ENCODE results near the gene HAO1.

DNA sequence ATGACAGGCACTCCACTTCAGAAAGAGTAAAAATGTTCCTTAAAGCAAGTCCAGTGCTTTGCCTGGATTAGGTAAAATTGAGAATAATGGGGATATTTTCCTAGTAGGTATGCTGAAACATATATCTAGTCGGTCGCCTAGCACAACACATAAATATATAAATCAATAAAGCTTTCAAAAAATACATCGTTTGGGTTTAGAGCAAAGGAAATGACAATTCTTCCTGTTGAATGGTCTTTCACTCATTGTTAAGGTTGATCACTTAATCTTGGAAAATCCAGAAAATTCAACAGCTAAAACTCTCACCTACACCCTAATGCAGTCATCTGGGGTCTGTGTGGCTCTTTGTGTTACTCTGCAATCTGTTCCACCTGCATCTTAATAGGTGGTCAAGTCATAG is 13.9 kb downstream of the HAO1 start:
- TF ChIP-seq, protein P1, sequence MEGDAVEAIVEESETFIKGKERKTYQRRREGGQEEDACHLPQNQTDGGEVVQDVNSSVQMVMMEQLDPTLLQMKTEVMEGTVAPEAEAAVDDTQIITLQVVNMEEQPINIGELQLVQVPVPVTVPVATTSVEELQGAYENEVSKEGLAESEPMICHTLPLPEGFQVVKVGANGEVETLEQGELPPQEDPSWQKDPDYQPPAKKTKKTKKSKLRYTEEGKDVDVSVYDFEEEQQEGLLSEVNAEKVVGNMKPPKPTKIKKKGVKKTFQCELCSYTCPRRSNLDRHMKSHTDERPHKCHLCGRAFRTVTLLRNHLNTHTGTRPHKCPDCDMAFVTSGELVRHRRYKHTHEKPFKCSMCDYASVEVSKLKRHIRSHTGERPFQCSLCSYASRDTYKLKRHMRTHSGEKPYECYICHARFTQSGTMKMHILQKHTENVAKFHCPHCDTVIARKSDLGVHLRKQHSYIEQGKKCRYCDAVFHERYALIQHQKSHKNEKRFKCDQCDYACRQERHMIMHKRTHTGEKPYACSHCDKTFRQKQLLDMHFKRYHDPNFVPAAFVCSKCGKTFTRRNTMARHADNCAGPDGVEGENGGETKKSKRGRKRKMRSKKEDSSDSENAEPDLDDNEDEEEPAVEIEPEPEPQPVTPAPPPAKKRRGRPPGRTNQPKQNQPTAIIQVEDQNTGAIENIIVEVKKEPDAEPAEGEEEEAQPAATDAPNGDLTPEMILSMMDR (IDR thresholded peaks at IDR 0.05; ENCODE audit: extremely low read depth in 1 of 2, insufficient read depth in 1 of 2, low read depth in 1 of 2, low read length in 2 of 2) = no peak
- TF ChIP-seq POLR2AphosphoS5 (IDR thresholded peaks at IDR 0.05; ENCODE audit: insufficient read depth, low read depth, low read length) = no peak

All from endothelial cell of umbilical vein (primary cell).